Neural cell (in vitro differentiated cells): ENCODE results near the gene NR4A3. TPM values are rescaled to one million over a fixed set of nuclear protein-coding genes. Genes with fewer than 3 reads are reported as not detected.
A peak's percentile ranks its signal among the peaks of the same experiment; 100 is the strongest.

Experiments used
- H2AFZ ChIP-seq: fragments of 200-600, 300-800 bp; sonication (generic), shearing (Covaris generic); 2 replicates; pipeline ENCODE4 v1.6.0; 2014; ENCODE audit warnings: low read depth, mild to moderate bottlenecking, antibody characterized with exemption, low read length, moderate library complexity
- H3F3A ChIP-seq: fragments of 200-600 bp; shearing (Covaris generic); 2 replicates; pipeline ENCODE4 v1.6.1; 2016; ENCODE audit warnings: mild to moderate bottlenecking, moderate library complexity, mixed read lengths, antibody characterized with exemption, low read length; ENCODE audit not compliant: insufficient read depth, poor library complexity, severe bottlenecking
- H3K27ac ChIP-seq: fragments of 200-600, 300-800 bp; sonication (generic), shearing (Covaris generic); 2 replicates; pipeline ENCODE4 v1.5.1; 2014; ENCODE audit warnings: mild to moderate bottlenecking, low read length, moderate library complexity
- H3K27me3 ChIP-seq: fragments of 300-800, 200-600 bp; sonication (generic), shearing (Covaris generic); 2 replicates; pipeline ENCODE4 v1.6.0; 2014; ENCODE audit warnings: mild to moderate bottlenecking, low read depth, low read length, moderate library complexity; ENCODE audit not compliant: insufficient read depth
- H3K36me3 ChIP-seq: fragments of 300-800, 200-600 bp; sonication (generic), shearing (Covaris generic); 2 replicates; pipeline ENCODE4 v1.5.1; 2014; ENCODE audit warnings: mild to moderate bottlenecking, antibody characterized with exemption, low read length, moderate library complexity; ENCODE audit not compliant: insufficient read depth
- H3K4me2 ChIP-seq: fragments of 300-800, 200-600 bp; sonication (generic), shearing (Covaris generic); 2 replicates; pipeline ENCODE4 v1.6.0; 2014; ENCODE audit warnings: mild to moderate bottlenecking, low read length
- H3K4me3 ChIP-seq: fragments of 300-800, 200-600 bp; sonication (generic), shearing (Covaris generic); 2 replicates; pipeline ENCODE4 v1.5.1; 2014; ENCODE audit warnings: mild to moderate bottlenecking, low read length, moderate library complexity
- H3K79me2 ChIP-seq: fragments of 200-600 bp; shearing (Covaris generic); replicated peaks from 2 replicates; pipeline ENCODE4 v1.6.0; 2014; ENCODE audit warnings: mild to moderate bottlenecking, low read length, moderate library complexity; ENCODE audit not compliant: insufficient read depth
- H3K9ac ChIP-seq: fragments of 300-800, 200-600 bp; sonication (generic), shearing (Covaris generic); 2 replicates; pipeline ENCODE4 v1.6.1; 2016; ENCODE audit warnings: mild to moderate bottlenecking, low read length, mixed read lengths
- H3K9me2 ChIP-seq: fragments of 200-600 bp; shearing (Covaris generic); 2 replicates; pipeline ENCODE4 v1.6.1; 2016; ENCODE audit warnings: mild to moderate bottlenecking, low read length, mixed read lengths; ENCODE audit not compliant: insufficient read depth
- H3K9me3 ChIP-seq: fragments of 200-600, 300-800 bp; sonication (generic), shearing (Covaris generic); 2 replicates; pipeline ENCODE4 v1.6.1; 2016; ENCODE audit warnings: mild to moderate bottlenecking, mixed run types, low read length, moderate library complexity, mixed read lengths
- H4K20me1 ChIP-seq: fragments of 200-600 bp; shearing (Covaris generic); 2 replicates; pipeline ENCODE4 v1.6.1; 2016; ENCODE audit warnings: mild to moderate bottlenecking, mixed run types; ENCODE audit not compliant: insufficient read depth
- EP300 ChIP-seq: fragments of 450-650 bp; conservative IDR thresholded peaks from 2 replicates; pipeline ENCODE4 v1.6.1; 2014; ENCODE audit warnings: antibody characterized with exemption, mild to moderate bottlenecking, moderate library complexity; ENCODE audit not compliant: poor library complexity, severe bottlenecking
- EZH2 ChIP-seq: fragments of 200-600, 300-800 bp; shearing (Covaris generic), sonication (generic); IDR thresholded peaks from 2 replicates; pipeline ENCODE4 v1.6.1; 2014; ENCODE audit warnings: antibody characterized with exemption, low read length, borderline replicate concordance, mild to moderate bottlenecking; ENCODE audit not compliant: insufficient read depth, poor library complexity, severe bottlenecking
- MXI1 ChIP-seq: fragments of 450-650 bp; conservative IDR thresholded peaks from 2 replicates; pipeline ENCODE4 v1.6.1; 2014; ENCODE audit warnings: antibody characterized with exemption, mild to moderate bottlenecking; ENCODE audit not compliant: poor library complexity, severe bottlenecking
- POLR2AphosphoS5 ChIP-seq: IDR thresholded peaks from 2 replicates; pipeline ENCODE4 v1.6.1; 2012
- RAD21 ChIP-seq: fragments of 450-650 bp; conservative IDR thresholded peaks from 2 replicates; pipeline ENCODE4 v1.6.1; 2014; ENCODE audit warnings: antibody characterized with exemption, mild to moderate bottlenecking, moderate library complexity
- SMC3 ChIP-seq: fragments of 450-650 bp; conservative IDR thresholded peaks from 2 replicates; pipeline ENCODE4 v1.6.1; 2014; ENCODE audit warnings: antibody characterized with exemption, mild to moderate bottlenecking, moderate library complexity; ENCODE audit not compliant: poor library complexity
- TAF1 ChIP-seq: IDR thresholded peaks from 2 replicates; pipeline ENCODE4 v1.6.1; 2012; ENCODE audit warnings: low read depth
- polyA plus RNA-seq: library from polyadenylated mRNA; depleted of rRNA; stranded (reverse); fragments of >200 nt; gene quantifications from 2 replicates; pipeline ENCODE4 v1.2.3, GENCODE V29; 2014
- TF ChIP-seq, protein P1 (sequence below): IDR thresholded peaks from 2 replicates; pipeline ENCODE4 v1.6.1; 2012; ENCODE audit warnings: borderline replicate concordance
- TF ChIP-seq, protein P2 (sequence below): fragments of 450-650 bp; IDR thresholded peaks from 2 replicates; pipeline ENCODE4 v1.5.1; 2014; ENCODE audit warnings: antibody characterized with exemption, mild to moderate bottlenecking, moderate library complexity; ENCODE audit not compliant: poor library complexity, severe bottlenecking

Gene NR4A3
- polyA plus RNA-seq, 1 donor from 2014 or later, result 2.7 TPM

DNA sequence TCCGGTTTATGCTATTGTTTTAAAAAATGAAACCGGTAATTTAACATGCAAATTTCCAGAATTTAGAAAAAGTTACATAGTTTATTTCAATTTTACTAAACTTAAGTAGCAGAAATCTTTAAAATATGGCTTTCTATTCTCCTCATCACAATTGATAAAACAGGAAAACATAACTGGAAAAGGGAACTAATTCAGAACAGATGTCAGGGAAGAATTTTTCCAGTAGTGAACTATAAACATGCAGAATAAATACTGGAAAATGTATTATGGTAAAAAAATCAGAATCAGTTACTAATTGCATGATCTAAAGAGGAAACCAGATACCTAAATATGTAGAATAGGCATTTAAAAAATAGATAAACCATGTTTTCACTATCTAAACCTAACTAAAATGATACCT lies 7.3 kb upstream of the NR4A3 start:
- no peaks in the 10 kb centered on the region for H3K27me3 ChIP-seq
- no peak overlapping the region for H3K27ac ChIP-seq
- no peaks in the 10 kb centered on the region for H3K9me3 ChIP-seq
- no peak overlapping the region for H3K9ac ChIP-seq
- H2AFZ ChIP-seq, result no peak overlapping the region
- no peaks in the 10 kb centered on the region for H3F3A ChIP-seq
- H3K9me2 ChIP-seq, result no peaks in the 10 kb centered on the region
- peak overlapping the region; percentile 12 for H3K4me3 ChIP-seq
- no peaks in the 10 kb centered on the region for H4K20me1 ChIP-seq
- peaks cover 49% of the 10 kb centered on the region for H3K79me2 ChIP-seq
- H3K4me2 ChIP-seq, result no peak overlapping the region
- TF ChIP-seq, protein P1, sequence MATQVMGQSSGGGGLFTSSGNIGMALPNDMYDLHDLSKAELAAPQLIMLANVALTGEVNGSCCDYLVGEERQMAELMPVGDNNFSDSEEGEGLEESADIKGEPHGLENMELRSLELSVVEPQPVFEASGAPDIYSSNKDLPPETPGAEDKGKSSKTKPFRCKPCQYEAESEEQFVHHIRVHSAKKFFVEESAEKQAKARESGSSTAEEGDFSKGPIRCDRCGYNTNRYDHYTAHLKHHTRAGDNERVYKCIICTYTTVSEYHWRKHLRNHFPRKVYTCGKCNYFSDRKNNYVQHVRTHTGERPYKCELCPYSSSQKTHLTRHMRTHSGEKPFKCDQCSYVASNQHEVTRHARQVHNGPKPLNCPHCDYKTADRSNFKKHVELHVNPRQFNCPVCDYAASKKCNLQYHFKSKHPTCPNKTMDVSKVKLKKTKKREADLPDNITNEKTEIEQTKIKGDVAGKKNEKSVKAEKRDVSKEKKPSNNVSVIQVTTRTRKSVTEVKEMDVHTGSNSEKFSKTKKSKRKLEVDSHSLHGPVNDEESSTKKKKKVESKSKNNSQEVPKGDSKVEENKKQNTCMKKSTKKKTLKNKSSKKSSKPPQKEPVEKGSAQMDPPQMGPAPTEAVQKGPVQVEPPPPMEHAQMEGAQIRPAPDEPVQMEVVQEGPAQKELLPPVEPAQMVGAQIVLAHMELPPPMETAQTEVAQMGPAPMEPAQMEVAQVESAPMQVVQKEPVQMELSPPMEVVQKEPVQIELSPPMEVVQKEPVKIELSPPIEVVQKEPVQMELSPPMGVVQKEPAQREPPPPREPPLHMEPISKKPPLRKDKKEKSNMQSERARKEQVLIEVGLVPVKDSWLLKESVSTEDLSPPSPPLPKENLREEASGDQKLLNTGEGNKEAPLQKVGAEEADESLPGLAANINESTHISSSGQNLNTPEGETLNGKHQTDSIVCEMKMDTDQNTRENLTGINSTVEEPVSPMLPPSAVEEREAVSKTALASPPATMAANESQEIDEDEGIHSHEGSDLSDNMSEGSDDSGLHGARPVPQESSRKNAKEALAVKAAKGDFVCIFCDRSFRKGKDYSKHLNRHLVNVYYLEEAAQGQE, result no peak
- TF ChIP-seq RAD21 (no peak), EZH2 (no peak), TAF1 (no peak), MXI1 (no peak), POLR2AphosphoS5 (no peak), EP300 (no peak), SMC3 (no peak)
- TF ChIP-seq, protein P2, sequence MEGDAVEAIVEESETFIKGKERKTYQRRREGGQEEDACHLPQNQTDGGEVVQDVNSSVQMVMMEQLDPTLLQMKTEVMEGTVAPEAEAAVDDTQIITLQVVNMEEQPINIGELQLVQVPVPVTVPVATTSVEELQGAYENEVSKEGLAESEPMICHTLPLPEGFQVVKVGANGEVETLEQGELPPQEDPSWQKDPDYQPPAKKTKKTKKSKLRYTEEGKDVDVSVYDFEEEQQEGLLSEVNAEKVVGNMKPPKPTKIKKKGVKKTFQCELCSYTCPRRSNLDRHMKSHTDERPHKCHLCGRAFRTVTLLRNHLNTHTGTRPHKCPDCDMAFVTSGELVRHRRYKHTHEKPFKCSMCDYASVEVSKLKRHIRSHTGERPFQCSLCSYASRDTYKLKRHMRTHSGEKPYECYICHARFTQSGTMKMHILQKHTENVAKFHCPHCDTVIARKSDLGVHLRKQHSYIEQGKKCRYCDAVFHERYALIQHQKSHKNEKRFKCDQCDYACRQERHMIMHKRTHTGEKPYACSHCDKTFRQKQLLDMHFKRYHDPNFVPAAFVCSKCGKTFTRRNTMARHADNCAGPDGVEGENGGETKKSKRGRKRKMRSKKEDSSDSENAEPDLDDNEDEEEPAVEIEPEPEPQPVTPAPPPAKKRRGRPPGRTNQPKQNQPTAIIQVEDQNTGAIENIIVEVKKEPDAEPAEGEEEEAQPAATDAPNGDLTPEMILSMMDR, result no peak
- peaks cover 7% of the 10 kb centered on the region for H3K36me3 ChIP-seq

DNA sequence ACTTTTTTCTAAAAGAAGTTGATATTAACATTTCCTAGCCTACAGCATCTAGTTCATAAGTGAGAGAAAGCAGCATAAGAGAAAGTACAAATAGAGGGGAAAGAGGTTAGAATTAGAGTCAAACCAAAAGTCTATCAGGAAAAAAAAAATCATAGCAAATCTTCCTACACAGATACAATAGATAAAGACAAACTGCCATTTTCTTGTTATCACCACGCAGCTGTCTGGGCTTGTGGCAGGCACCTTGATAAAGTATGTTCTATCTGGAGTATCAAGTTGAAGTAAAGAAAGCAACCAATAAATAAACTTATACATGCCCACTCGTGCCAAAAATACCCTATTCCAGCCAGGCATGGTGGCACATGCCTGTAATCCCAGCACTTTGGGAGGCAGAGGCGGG lies 5.3 kb upstream of the NR4A3 start:
- Histone ChIP-seq H3F3A (peaks cover 5% of the 10 kb centered on the region), H4K20me1 (no peaks in the 10 kb centered on the region), H3K79me2 (peaks cover 33% of the 10 kb centered on the region), H3K4me3 (no peak overlapping the region), H3K4me2 (no peak overlapping the region), H3K9me3 (no peaks in the 10 kb centered on the region), H3K36me3 (no peaks in the 10 kb centered on the region), H3K27ac (no peak overlapping the region), H3K9me2 (no peaks in the 10 kb centered on the region), H3K27me3 (no peaks in the 10 kb centered on the region), H2AFZ (no peak overlapping the region), H3K9ac (no peak overlapping the region)
- TF ChIP-seq EZH2, result no peak
- TF ChIP-seq EP300, result no peak
- no peak for TF ChIP-seq SMC3
- TF ChIP-seq, protein P1, result no peak
- TF ChIP-seq, protein P2, result no peak
- no peak for TF ChIP-seq MXI1
- TF ChIP-seq POLR2AphosphoS5, result no peak
- no peak for TF ChIP-seq TAF1
- TF ChIP-seq RAD21, result no peak
